Osteocyte (in vitro differentiated cells): ENCODE measurements around the gene EXD1. TPM values are rescaled to one million over a fixed set of nuclear protein-coding genes. Genes with fewer than 3 reads are reported as not detected.

Experiments
- DNase-seq: peaks from one replicate; pipeline ENCODE4 v3.0.0; 2021; ENCODE audit warnings: mixed read lengths; ENCODE audit not compliant: unreplicated experiment; ENCODE audit errors: extremely low spot score
- H3K27ac Mint-ChIP-seq: one replicate; pipeline ENCODE4 v1.8.0; 2021; ENCODE audit warnings: mild to moderate bottlenecking, mixed read lengths; ENCODE audit not compliant: unreplicated experiment
- H3K27me3 Mint-ChIP-seq: one replicate; pipeline ENCODE4 v1.8.0; 2021; ENCODE audit warnings: mixed read lengths; ENCODE audit not compliant: unreplicated experiment
- H3K36me3 Mint-ChIP-seq: one replicate; pipeline ENCODE4 v1.8.0; 2021; ENCODE audit warnings: mixed read lengths; ENCODE audit not compliant: unreplicated experiment
- H3K4me1 Mint-ChIP-seq: one replicate; pipeline ENCODE4 v1.8.0; 2021; ENCODE audit warnings: mixed read lengths; ENCODE audit not compliant: unreplicated experiment
- H3K4me3 Mint-ChIP-seq: one replicate; pipeline ENCODE4 v1.8.0; 2021; ENCODE audit warnings: mild to moderate bottlenecking, moderate library complexity, mixed read lengths; ENCODE audit not compliant: unreplicated experiment
- H3K9me3 Mint-ChIP-seq: one replicate; pipeline ENCODE4 v1.8.0; 2021; ENCODE audit warnings: mixed read lengths; ENCODE audit not compliant: unreplicated experiment
- CTCF ChIP-seq: fragments of 200-600 bp; sonication (generic); IDR thresholded peaks from 2 replicates; pipeline ENCODE4 v1.5.0; 2021; ENCODE audit warnings: antibody characterized with exemption, mild to moderate bottlenecking, moderate library complexity
- total RNA-seq: library from RNA; stranded (reverse); gene quantifications from 2 replicates; pipeline ENCODE4 v1.2.1, GENCODE V29; 2021

Gene EXD1
- total RNA-seq, 1 donor from 2014 or later = not detected

GRCh38 chr15:41207687-41208448 lies 22.7 kb downstream of the EXD1 start:
- H3K27ac Mint-ChIP-seq = no peak overlapping the region
- TF ChIP-seq CTCF = no peak
- H3K36me3 Mint-ChIP-seq = no peaks in the 10 kb centered on the region
- DNase-seq = no peak
- H3K27me3 Mint-ChIP-seq = peaks cover 31% of the 10 kb centered on the region
- no peak overlapping the region for H3K4me3 Mint-ChIP-seq
- no peaks in the 10 kb centered on the region for H3K9me3 Mint-ChIP-seq
- H3K4me1 Mint-ChIP-seq = no peaks in the 10 kb centered on the region

GRCh38 chr15:41205315-41205714 lies 25.2 kb downstream of the EXD1 start:
- H3K4me1 Mint-ChIP-seq = no peaks in the 10 kb centered on the region
- peaks cover 12% of the 10 kb centered on the region for H3K27me3 Mint-ChIP-seq
- TF ChIP-seq CTCF = no peak
- no peaks in the 10 kb centered on the region for H3K36me3 Mint-ChIP-seq
- H3K4me3 Mint-ChIP-seq = no peak overlapping the region
- H3K9me3 Mint-ChIP-seq = no peaks in the 10 kb centered on the region
- DNase-seq = no peak
- no peak overlapping the region for H3K27ac Mint-ChIP-seq

- no peak for DNase-seq
- Mint-ChIP-seq H3K4me3 (no peak overlapping the region), H3K4me1 (no peaks in the 10 kb centered on the region), H3K36me3 (no peaks in the 10 kb centered on the region), H3K27me3 (peaks cover 2% of the 10 kb centered on the region), H3K27ac (no peak overlapping the region), H3K9me3 (no peaks in the 10 kb centered on the region)
- no peak for TF ChIP-seq CTCF
Measured at GRCh38 chr15:41203395-41203794, 27.2 kb downstream of the EXD1 start.

- Mint-ChIP-seq H3K4me1 (no peaks in the 10 kb centered on the region), H3K27ac (no peak overlapping the region), H3K4me3 (no peak overlapping the region), H3K27me3 (no peaks in the 10 kb centered on the region), H3K9me3 (no peaks in the 10 kb centered on the region), H3K36me3 (no peaks in the 10 kb centered on the region)
- TF ChIP-seq CTCF = no peak
- no peak for DNase-seq
Measured at GRCh38 chr15:41199470-41199869, 31.1 kb downstream of the EXD1 start.

- Mint-ChIP-seq H3K27me3 (no peaks in the 10 kb centered on the region), H3K9me3 (no peaks in the 10 kb centered on the region), H3K27ac (no peak overlapping the region), H3K36me3 (no peaks in the 10 kb centered on the region), H3K4me3 (no peak overlapping the region), H3K4me1 (no peaks in the 10 kb centered on the region)
- TF ChIP-seq CTCF = no peak
- no peak for DNase-seq
Measured at GRCh38 chr15:41194444-41194843, 36.1 kb downstream of the EXD1 start.
